Smooth muscle cell (in vitro differentiated cells): ENCODE results near the gene GRIK4. TPM values are rescaled to one million over a fixed set of nuclear protein-coding genes. Genes with fewer than 3 reads are reported as not detected.

Source experiments
- DNase-seq: peaks from one replicate; lab custom pipeline; 2025; ENCODE audit not compliant: unreplicated experiment; lab: John Stamatoyannopoulos, UW
- H2AFZ ChIP-seq: fragments of 200-600 bp; sonication (generic); 2 replicates; pipeline ENCODE4 v1.6.0; 2016; ENCODE audit warnings: antibody characterized with exemption, low read depth, mild to moderate bottlenecking
- H3F3A ChIP-seq: fragments of 200-600 bp; sonication (generic); 2 replicates; pipeline ENCODE4 v1.6.0; 2017; ENCODE audit warnings: antibody characterized with exemption, low read depth
- H3K27ac ChIP-seq: fragments of 200-600 bp; sonication (generic); 2 replicates; pipeline ENCODE4 v1.5.1; 2016; ENCODE audit warnings: low read depth, mild to moderate bottlenecking
- H3K27me3 ChIP-seq: fragments of 200-600 bp; sonication (generic); 2 replicates; pipeline ENCODE4 v1.6.1; 2016; ENCODE audit warnings: low read depth, mild to moderate bottlenecking
- H3K36me3 ChIP-seq: fragments of 200-600 bp; sonication (generic); 2 replicates; pipeline ENCODE4 v1.5.1; 2016; ENCODE audit warnings: low read depth
- H3K4me1 ChIP-seq: fragments of 200-600 bp; sonication (generic); 2 replicates; pipeline ENCODE4 v1.5.1; 2016; ENCODE audit warnings: low read depth
- H3K4me2 ChIP-seq: fragments of 200-600 bp; sonication (generic); 2 replicates; pipeline ENCODE4 v1.6.0; 2016; ENCODE audit warnings: mild to moderate bottlenecking
- H3K4me3 ChIP-seq: fragments of 200-600 bp; sonication (generic); 2 replicates; pipeline ENCODE4 v1.5.1; 2016; ENCODE audit warnings: mild to moderate bottlenecking
- H3K79me2 ChIP-seq: fragments of 200-600 bp; sonication (generic); 2 replicates; pipeline ENCODE4 v1.6.0; 2016; ENCODE audit warnings: low read depth, mild to moderate bottlenecking
- H3K9ac ChIP-seq: fragments of 200-600 bp; sonication (generic); 2 replicates; pipeline ENCODE4 v1.6.0; 2016; ENCODE audit warnings: low read depth
- H3K9me3 ChIP-seq: fragments of 200-600 bp; sonication (generic); replicated peaks from 2 replicates; pipeline ENCODE4 v1.5.1; 2016; ENCODE audit warnings: low read depth
- H4K20me1 ChIP-seq: fragments of 200-600 bp; sonication (generic); 2 replicates; pipeline ENCODE4 v1.6.0; 2016; ENCODE audit warnings: low read depth
- WGBS: methylation state at CpG from one replicate; pipeline ENCODE4 v1.1.7; 2016; ENCODE audit warnings: low lambda C conversion rate; 5-methylcytosine and 5-hydroxymethylcytosine counted together
- polyA plus RNA-seq: library from polyadenylated mRNA; unstranded; fragments of >200 nt; fragmentation: Nextera tagmentation; extraction: Ambion mirVana; gene quantifications from 2 replicates; pipeline ENCODE4 v1.2.1, GENCODE V29; 2016
- total RNA-seq: library from RNA; depleted of rRNA; stranded (reverse); fragments of >200 nt; gene quantifications from 2 replicates; pipeline ENCODE4 v1.2.3, GENCODE V29; 2014
- TF ChIP-seq, protein P1 (sequence below): fragments of 200-600 bp; sonication (generic); IDR thresholded peaks from 2 replicates; pipeline ENCODE4 v1.5.1; 2017; ENCODE audit warnings: borderline replicate concordance, mild to moderate bottlenecking, antibody characterized with exemption; ENCODE audit not compliant: insufficient read depth, poor library complexity, severe bottlenecking

Gene GRIK4
- total and polyA plus RNA-seq, 2 experiments from 2014 or later, result not detected

DNA sequence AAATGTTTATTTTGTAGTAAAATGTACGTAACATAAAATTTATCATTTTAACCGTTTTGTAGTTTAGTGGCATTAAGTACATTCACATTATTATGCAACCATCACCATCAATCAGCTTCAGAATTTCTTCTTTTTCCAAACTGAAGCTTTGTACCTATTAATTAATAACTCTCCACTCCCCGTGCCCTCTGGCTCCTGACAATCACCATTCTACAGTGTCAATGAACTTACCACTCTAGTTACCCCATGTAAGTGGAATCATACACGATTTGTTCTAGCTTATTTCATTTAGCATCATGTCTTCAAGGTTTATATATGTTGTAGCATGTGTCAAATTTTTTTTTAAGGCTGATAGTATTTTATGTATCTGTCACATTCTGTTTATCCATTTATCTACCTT is 522.1 kb downstream of the GRIK4 start:
- Histone ChIP-seq H3K9ac (no peak overlapping the region), H3K4me3 (no peak overlapping the region), H4K20me1 (peaks cover 84% of the 10 kb centered on the region), H2AFZ (no peak overlapping the region), H3F3A (peaks cover 8% of the 10 kb centered on the region), H3K4me2 (no peak overlapping the region), H3K27me3 (no peaks in the 10 kb centered on the region), H3K36me3 (no peaks in the 10 kb centered on the region), H3K4me1 (peaks cover 5% of the 10 kb centered on the region), H3K79me2 (peaks cover 24% of the 10 kb centered on the region), H3K9me3 (no peaks in the 10 kb centered on the region), H3K27ac (no peak overlapping the region)
- DNase-seq, result no peak
- TF ChIP-seq, protein P1, sequence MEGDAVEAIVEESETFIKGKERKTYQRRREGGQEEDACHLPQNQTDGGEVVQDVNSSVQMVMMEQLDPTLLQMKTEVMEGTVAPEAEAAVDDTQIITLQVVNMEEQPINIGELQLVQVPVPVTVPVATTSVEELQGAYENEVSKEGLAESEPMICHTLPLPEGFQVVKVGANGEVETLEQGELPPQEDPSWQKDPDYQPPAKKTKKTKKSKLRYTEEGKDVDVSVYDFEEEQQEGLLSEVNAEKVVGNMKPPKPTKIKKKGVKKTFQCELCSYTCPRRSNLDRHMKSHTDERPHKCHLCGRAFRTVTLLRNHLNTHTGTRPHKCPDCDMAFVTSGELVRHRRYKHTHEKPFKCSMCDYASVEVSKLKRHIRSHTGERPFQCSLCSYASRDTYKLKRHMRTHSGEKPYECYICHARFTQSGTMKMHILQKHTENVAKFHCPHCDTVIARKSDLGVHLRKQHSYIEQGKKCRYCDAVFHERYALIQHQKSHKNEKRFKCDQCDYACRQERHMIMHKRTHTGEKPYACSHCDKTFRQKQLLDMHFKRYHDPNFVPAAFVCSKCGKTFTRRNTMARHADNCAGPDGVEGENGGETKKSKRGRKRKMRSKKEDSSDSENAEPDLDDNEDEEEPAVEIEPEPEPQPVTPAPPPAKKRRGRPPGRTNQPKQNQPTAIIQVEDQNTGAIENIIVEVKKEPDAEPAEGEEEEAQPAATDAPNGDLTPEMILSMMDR, result no peak
- 96% methylated on average over 4 of the region's 4 CpGs for WGBS

DNA sequence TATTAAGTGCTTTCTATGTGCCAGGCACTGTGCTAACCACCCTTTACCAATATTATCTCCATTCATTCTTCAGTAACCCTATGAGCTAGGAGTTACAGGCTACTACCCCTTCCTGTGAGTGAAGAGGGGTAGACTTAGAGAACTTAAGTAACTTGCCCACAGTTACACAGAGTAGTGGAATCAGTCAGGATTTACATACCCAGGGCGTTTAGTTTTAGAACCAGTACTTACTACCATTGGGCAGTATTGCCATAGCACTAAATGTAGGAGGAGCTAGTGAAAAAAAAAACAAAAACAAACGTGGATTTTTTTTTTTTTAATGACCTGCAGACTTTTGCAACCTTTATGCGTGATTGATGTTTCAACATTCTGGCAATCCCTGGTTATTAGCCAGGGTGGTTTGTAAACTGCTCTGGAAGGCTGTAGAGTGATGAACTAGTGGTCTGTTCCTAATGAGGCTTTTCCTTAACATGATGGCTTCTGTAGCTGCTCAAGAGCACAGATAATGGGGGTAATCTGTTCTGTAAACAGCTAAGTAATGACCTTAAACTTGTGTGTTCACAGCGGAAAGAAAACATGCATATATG is 523.7 kb downstream of the GRIK4 start:
- H3K79me2 ChIP-seq, result peaks cover 39% of the 10 kb centered on the region
- no peak overlapping the region for H3K9ac ChIP-seq
- peaks cover 8% of the 10 kb centered on the region for H3F3A ChIP-seq
- WGBS, result 20% methylated on average over 4 of the region's 4 CpGs
- H2AFZ ChIP-seq, result no peak overlapping the region
- no peaks in the 10 kb centered on the region for H3K9me3 ChIP-seq
- peaks cover 82% of the 10 kb centered on the region for H4K20me1 ChIP-seq
- H3K36me3 ChIP-seq, result no peaks in the 10 kb centered on the region
- H3K4me2 ChIP-seq, result peak overlapping the region; percentile 75
- TF ChIP-seq, protein P1, result no peak
- no peaks in the 10 kb centered on the region for H3K27me3 ChIP-seq
- no peak for DNase-seq
- no peak overlapping the region for H3K4me3 ChIP-seq
- peak overlapping the region; percentile 88 for H3K27ac ChIP-seq
- H3K4me1 ChIP-seq, result peaks cover 16% of the 10 kb centered on the region

DNA sequence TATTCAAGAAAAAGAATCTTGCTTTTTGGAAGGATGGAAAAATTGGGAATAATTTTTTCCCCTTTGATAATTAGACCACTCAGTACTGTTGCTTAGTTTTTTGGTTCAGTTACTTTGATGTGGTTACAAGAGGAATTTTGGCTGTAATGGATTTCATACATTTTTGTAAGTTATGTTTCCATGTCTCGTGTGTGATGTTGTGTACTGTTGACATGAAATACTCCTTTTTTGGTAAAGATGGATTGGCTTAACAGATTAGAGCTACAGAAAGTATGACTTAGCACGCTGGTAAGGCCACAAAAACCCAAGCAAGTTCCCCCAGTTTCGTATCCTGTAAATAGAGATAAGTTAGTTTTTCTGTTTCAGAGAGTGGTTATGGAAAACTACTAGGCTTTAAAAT is 524.2 kb downstream of the GRIK4 start:
- peak overlapping the region; percentile 88 for H3K27ac ChIP-seq
- H3K27me3 ChIP-seq, result no peaks in the 10 kb centered on the region
- peaks cover 44% of the 10 kb centered on the region for H3K79me2 ChIP-seq

DNA sequence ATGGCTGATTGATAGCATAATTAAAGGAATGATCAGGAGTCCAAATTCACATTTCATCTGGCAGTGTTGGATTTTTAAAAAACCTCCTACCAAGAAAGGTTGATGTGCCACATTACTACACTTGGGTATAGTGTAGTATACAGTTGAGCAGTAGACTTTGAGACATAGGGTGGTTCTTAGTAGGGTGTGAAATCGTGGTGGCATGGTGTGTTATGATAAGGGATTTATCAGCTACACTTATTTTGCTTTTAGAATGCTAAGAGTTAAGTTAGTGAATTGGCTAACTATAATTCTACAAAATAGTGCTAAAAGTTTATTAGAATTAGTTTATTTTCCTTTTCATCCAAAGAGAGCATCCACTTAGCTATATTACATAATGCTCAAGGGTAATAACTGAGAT is 525.5 kb downstream of the GRIK4 start:
- no peak overlapping the region for H3K27ac ChIP-seq
- H3K9ac ChIP-seq, result no peak overlapping the region
- 93% methylated on average over 1 of the region's 1 CpG for WGBS
- H2AFZ ChIP-seq, result no peak overlapping the region
- no peaks in the 10 kb centered on the region for H3K27me3 ChIP-seq
- peaks cover 84% of the 10 kb centered on the region for H4K20me1 ChIP-seq
- H3K79me2 ChIP-seq, result peaks cover 44% of the 10 kb centered on the region
- peaks cover 16% of the 10 kb centered on the region for H3K4me1 ChIP-seq
- H3F3A ChIP-seq, result peaks cover 8% of the 10 kb centered on the region
- TF ChIP-seq, protein P1, result no peak
- DNase-seq, result no peak
- H3K36me3 ChIP-seq, result no peaks in the 10 kb centered on the region
- H3K4me3 ChIP-seq, result no peak overlapping the region
- no peaks in the 10 kb centered on the region for H3K9me3 ChIP-seq
- H3K4me2 ChIP-seq, result peak overlapping the region; percentile 75

More for the DNA sequence above, 524.2 kb downstream of the GRIK4 start:
- TF ChIP-seq, protein P1, result no peak
- Histone ChIP-seq H3K4me2 (peak overlapping the region; percentile 75), H3K9me3 (no peaks in the 10 kb centered on the region), H3F3A (peaks cover 8% of the 10 kb centered on the region), H3K9ac (peak overlapping the region; percentile 63), H3K4me3 (peak overlapping the region; percentile 19), H3K36me3 (no peaks in the 10 kb centered on the region), H4K20me1 (peaks cover 83% of the 10 kb centered on the region), H3K4me1 (peaks cover 16% of the 10 kb centered on the region), H2AFZ (peak overlapping the region; percentile 27)
- WGBS, result 1% methylated on average over 3 of the region's 3 CpGs
- no peak for DNase-seq
